Activated T-cell treated with anti-CD3 and anti-CD28 coated beads for 1 hour (primary cell): ENCODE measurements around the gene FMN1.

Source experiments
- DNase-seq: peaks from one replicate; pipeline ENCODE4 v3.0.0-alpha.2; 2020; ENCODE audit warnings: low read depth

FMN1 gene

GRCh38 chr15:33154351-33155166 lies 40.0 kb downstream of the FMN1 start:
- no peak for DNase-seq

GRCh38 chr15:33153548-33153947 lies 41.0 kb downstream of the FMN1 start:
- DNase-seq = no peak

DNA sequence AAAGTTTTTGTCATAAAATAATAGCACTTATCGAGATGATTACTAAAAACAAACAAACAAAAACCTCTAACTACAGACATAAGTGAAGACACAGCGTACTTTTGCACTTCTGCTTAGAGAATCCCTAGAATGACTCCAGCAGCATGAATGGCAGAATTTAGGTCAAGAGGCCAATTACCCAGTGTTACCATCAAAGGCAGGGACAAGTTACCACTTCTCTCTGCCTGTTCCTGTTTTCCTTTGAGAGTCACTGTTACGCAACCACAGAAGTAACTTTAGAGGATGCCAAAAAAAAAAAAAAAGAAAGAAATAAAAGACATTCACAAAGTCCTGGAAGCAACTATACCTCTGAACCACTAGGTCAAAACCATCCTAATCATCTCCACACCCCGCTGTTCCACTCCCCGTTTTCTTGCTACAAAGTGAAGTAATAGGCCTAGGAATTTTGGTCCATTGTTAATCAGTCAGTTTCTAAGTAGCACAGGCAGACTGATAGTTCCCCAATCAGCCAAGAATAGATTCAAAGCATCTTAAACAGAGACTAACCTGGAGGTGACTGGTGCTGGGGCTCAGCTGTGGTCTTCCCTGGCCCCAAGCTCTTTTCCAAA lies 41.9 kb downstream of the FMN1 start:
- DNase-seq = no peak

DNA sequence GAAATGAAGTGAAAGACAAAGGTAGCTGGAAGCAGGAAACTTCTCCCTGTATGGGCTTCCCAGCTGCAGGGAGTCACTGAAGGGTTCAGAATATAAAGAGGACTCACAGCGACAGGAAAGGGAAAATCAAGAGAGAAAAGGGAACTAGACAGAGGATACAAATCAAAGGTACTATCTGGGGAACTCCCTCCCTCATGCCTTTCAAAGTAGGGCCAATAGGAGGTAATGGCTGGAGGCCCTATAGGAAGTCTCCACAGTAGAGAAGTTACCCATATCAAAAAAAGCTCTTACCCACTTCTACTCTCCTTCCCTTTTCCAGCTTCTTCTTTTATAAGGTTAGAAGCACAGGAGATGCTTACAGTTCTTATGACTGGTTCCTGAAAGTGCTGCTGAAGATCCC lies 43.5 kb downstream of the FMN1 start:
- no peak for DNase-seq

DNA sequence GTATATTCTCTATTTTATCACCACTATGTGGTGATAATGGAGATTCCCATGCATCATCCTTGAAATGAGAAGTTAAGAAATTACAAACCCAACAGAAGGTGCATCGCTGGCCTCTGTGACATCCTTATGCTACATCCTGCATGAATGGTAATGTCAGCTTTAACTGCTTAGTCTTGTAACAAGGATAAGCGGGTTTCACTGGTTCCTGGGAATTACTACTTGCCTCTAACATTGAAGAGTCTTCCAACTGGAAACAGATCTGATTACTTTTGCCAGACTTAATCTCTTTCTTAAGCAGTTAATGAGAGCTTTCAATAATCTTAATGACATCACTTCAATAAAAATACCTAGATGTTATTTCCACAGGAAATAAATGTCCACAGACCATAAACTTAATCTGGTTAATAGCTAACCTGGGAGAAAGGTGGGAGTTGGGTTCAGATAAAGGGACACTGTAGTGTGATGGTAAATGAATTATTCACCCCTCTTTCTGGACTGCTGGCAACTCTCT lies 44.0 kb downstream of the FMN1 start:
- DNase-seq = no peak

DNA sequence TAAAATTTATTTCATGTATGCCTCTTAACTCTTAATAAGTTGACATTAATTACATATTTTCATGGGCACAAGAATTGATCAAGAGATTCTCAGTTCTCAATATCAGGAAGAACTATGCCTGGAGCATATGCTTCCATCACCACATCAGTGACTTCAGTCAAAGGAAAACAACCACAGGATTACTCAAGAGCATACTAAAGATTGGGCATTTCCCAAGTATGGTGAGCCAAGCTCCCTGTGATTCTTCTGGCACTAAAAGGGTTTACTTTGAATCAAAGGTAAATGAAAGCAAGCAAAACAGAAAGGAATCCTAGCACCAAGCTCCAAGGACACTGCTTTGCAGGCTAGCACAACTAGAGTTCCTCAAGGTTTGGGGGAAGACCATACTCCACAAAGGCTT lies 44.6 kb downstream of the FMN1 start:
- no peak for DNase-seq

GRCh38 chr15:33148129-33148751 lies 46.3 kb downstream of the FMN1 start:
- DNase-seq = no peak

- no peak for DNase-seq
These were observed 48.5 kb downstream of the FMN1 start for GRCh38 chr15:33146051-33146450.

DNA sequence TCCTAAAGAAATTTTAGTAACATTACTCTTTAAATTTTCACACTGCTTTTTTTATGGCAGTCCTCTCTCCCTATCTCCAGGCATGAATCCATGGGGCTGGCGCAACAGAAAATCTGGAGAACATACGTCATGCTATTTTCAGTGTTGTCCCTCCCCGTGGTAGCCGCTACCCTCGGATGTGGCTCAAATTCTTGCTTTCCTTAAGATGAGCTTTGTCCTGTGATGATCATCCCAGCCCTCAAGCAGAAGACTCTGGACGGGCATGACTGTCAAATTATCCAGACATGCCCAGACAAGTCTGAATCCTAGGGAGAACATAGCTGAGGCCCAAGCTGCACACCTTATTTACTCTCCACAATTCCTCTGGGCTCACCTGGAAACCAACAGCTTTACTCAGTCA lies 49.1 kb downstream of the FMN1 start:
- DNase-seq = no peak

DNA sequence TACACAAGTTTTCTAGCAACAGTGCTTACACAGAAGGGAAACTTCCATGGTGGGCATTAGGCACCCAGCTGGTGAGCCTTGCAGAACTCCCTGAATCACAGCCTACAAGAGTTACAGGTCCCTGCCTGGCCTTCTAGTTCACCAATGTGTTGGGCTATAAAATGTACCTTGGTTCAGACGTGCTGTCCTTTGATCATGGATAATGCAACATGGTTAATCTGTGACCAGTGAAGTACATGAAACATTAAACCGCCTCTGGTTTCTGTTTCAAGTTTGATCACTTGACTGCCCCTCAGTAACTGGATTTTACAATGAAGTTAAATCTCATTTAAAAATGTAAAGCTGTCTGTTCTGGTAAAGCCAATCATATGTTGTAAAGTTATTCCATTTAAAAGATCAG lies 51.8 kb downstream of the FMN1 start:
- no peak for DNase-seq

DNA sequence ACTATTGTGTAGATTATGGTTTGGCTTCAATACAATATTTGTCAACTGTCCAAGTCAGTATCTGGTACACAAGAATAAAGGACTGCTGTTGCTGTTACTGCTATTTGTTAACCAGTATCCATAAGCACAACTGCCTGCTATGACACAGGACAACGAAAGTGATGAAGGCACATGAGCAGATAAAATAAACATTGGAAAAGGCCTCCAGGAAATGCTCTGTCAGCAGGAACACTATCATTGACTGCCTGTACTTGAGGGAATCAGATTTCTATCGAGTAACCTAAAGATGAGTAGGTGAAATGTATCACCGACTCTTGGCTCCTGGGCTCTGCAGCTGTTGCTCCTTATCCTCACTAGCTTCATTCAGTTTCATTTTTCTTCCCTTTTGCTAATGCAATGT lies 56.5 kb downstream of the FMN1 start:
- no peak for DNase-seq

- DNase-seq = no peak
These were observed 57.4 kb downstream of the FMN1 start for GRCh38 chr15:33137101-33137500.

GRCh38 chr15:33136353-33136752 lies 58.2 kb downstream of the FMN1 start:
- DNase-seq = no peak

DNA sequence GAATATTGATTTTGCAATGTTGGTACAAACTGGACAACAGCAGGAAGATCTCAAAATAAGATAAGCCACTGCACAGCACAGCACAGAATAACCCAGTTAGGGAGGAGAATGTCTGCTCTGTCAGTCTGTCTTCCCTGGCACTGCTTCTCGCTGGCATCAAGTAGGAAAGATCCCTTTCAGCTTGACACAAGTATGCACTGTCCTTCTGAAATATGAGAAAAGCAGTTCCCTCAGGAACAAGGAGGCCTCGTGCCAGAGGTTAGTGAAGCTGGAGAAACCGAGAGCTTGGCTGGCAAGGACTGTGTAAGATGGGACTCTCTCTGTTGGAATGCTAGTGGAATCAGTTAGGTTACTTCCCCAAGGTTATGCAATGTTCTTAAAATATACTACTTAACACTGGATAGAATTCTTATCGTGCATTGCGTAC lies 59.1 kb downstream of the FMN1 start:
- no peak for DNase-seq

DNA sequence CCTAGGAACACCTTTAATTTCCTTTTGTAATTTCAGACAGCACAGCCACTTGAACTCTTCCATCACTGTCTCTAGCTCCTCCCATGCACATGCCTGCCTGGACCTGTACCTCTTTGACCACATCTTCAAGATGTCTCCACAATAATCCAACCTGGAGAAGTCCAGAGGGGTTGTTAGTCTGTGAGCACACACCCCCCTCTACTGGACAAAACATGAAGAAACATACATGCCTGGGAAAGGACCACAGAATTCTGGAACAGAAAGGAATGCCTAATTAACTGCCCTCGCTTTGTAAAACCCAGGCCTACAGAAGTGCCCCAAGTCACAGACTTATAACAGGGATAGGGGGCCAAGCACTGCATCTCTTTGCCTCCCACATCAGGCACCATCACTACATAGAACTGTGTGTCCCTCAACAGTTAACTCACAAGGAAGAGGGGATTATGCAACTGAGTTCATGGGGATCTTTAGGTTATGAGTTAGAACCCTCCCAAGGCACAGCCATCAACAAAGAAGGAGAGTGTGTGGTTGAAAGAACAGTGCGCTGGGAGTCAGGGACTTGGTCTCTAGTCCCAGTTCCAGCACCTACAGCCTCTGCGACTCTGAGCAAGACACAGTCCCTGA lies 61.7 kb downstream of the FMN1 start:
- DNase-seq = no peak

DNA sequence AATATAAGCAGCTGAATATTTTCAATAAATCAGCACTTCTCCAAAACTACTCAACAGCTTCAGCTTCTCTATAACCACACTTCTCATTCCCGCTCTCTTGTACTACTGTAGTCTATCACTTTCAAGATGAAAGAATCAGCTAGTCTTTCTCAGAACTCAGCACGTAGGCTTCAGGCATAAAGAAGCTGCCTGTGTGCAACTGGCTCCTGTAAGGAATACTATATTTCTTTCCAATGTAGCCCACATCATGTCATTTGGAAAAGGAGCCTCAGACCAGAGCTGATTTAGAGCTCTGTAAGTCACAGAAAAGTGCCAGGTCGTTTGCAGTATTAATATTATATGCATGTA lies 62.3 kb downstream of the FMN1 start:
- DNase-seq = no peak

GRCh38 chr15:33131552-33132232 lies 62.8 kb downstream of the FMN1 start:
- no peak for DNase-seq

DNA sequence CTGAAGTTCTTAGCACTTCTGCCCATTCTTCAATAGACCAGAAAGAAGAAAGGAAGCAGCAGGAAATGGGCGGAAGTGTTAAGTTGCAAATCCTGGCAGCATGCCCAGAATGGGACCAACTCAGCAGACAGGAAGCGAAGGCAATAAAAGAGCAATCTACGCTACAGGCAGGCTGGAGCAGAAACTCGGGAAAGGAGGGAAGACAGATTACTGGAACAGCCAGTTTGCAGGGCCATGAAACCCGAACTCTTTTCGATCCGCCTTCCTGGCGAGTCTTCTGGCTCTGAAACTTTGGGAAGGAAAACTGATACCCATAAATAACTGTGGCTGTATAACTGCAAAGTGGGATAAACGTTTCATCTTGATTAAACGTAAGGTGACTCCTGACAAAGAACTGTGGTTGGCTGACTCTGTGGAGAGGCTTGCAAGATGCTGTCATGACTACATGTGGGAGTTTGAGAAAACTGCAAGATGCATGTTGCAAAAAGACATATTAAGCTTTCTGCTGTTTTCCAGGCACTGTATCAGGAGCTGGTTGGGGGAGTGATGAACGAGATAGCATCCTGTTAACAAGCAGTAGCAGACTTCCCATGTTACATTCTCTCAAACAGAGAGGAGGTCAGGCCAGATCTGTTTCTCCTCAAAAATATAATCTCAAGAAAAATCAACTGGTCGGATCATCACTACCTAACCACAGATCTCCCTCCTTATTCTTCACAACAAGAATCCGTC lies 67.8 kb downstream of the FMN1 start:
- DNase-seq = peak; percentile 58

DNA sequence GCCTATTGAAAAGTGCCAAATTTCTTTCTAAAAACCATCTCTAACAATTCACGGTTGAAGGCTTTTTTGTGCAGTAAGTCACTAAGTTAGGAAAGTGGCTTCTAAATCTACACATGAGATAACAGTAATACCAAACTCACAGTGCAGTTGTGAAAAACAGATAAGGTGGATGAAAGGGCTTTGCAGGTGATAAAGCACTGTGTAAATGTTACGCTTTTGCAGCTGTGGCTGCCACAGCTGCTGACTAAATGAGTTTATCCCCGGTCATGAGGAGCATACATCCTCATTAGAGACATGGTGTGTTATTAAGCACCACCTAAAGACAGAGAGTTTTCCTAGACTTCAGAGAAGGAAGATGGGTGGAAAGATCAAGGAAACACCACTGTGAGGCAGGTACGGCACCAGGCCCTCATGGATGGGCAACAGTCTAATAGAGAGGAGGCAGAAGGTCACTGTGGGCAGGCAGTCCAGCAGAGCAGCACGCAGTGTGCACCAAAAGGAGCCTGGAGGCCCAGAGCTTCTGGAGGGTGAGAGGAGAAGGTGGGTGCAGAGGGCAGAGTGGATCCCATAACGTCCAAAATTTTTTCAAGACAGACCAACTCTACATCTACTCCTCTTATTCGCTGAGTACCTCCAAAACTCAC lies 68.5 kb downstream of the FMN1 start:
- no peak for DNase-seq

GRCh38 chr15:33124811-33125210 lies 69.7 kb downstream of the FMN1 start:
- DNase-seq = no peak

DNA sequence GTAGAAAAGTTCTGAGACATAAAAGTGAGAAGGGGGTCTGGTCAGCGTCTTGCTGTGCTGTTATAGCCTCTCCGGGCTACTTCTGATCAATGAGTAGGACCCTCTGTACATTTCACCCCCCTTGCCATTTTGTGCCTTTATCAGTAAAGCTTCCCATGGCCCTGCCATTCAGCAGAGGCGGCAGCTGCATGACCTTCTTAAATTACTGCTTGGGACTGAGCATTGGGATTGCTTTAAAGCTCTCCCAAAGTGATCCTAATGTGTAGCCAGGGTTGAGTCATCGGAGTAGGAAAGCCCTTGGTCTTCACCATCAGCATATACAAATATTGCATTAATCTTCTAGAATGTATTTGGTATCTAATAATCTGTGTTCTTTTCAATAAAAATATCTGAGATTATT lies 70.2 kb downstream of the FMN1 start:
- DNase-seq = no peak
